ENCODE results near the gene BIN2. TPM values are rescaled to one million over a fixed set of nuclear protein-coding genes. Genes with fewer than 3 reads are reported as not detected.

BIN2 gene
- total and polyA plus RNA-seq, 2 donors (not counting 1 experiment from before 2014, with no cell fraction given) = not detected

DNA sequence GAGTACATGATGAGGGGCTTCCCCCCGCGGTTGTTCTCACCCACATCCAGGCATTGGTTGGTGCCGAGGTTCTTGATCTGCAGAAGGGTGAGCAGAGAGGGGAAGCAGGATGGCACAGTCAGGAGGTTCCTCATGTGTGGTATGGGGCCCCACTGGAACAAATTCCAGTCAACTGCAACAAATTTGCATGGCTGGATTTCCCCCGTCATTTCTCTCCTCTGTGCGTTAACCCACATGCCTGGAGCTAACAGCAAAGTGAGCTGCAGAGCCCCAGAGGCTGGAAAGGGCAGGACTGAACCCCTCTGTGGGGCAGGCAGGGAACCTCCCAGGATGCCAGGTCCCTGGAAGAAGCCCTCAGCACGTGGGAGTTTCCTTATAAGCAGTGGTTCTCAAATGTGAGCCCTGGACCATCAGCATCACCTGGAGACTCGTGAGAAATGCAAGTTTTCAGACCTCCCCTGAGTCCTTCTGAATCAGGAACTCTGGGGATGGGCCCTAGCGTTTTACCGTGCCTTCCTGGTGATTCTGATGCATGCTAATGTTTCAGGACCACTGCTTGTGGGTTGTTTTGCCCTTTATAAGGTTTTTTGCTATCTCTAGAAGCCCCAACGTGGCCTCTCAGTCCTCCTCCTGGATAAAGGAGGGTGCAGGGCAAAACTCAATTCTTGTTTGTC is 33.5 kb upstream of the BIN2 start:
- peaks cover 7% of the 10 kb centered on the region for H3K36me3 ChIP-seq (ENCODE audit: control insufficient read depth, insufficient read depth, low read length)
- no peak overlapping the region for H3K9ac ChIP-seq (ENCODE audit: insufficient read depth, low read length)
- TF ChIP-seq, protein P1, sequence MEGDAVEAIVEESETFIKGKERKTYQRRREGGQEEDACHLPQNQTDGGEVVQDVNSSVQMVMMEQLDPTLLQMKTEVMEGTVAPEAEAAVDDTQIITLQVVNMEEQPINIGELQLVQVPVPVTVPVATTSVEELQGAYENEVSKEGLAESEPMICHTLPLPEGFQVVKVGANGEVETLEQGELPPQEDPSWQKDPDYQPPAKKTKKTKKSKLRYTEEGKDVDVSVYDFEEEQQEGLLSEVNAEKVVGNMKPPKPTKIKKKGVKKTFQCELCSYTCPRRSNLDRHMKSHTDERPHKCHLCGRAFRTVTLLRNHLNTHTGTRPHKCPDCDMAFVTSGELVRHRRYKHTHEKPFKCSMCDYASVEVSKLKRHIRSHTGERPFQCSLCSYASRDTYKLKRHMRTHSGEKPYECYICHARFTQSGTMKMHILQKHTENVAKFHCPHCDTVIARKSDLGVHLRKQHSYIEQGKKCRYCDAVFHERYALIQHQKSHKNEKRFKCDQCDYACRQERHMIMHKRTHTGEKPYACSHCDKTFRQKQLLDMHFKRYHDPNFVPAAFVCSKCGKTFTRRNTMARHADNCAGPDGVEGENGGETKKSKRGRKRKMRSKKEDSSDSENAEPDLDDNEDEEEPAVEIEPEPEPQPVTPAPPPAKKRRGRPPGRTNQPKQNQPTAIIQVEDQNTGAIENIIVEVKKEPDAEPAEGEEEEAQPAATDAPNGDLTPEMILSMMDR (conservative IDR thresholded peaks at IDR 0.05 in 1 of 2, IDR thresholded peaks at IDR 0.05 in 1 of 2; ENCODE audit: low read depth in 1 of 2, low read length in 2 of 2) = no peak
- no peak for TF ChIP-seq EZH2 (IDR thresholded peaks at IDR 0.05; ENCODE audit: low read length, missing control alignments)
- DNase-seq (ENCODE audit: low read depth in 2 of 2) = no peak
- H3K4me2 ChIP-seq (ENCODE audit: extremely low read depth, insufficient read depth, low read length) = no peak overlapping the region
- no peak overlapping the region for H3K27ac ChIP-seq (ENCODE audit: insufficient read depth, low read length)
- no peaks in the 10 kb centered on the region for H3K27me3 ChIP-seq (ENCODE audit: control insufficient read depth, insufficient read depth, low read length)
- H3K9me3 ChIP-seq (ENCODE audit: control insufficient read depth, insufficient read depth, low read depth, low read length) = no peaks in the 10 kb centered on the region
- no peaks in the 10 kb centered on the region for H4K20me1 ChIP-seq (ENCODE audit: control insufficient read depth, extremely low read depth, insufficient read depth, low read length)
- no peaks in the 10 kb centered on the region for H3K4me1 ChIP-seq (ENCODE audit: control insufficient read depth, extremely low read depth, insufficient read depth, low read length)
- H3K4me3 ChIP-seq (replicated peaks in 1 of 4; ENCODE audit: control extremely low read depth in 1 of 4, insufficient read depth in 1 of 4, low read depth in 3 of 4, low read length in 4 of 4) = no peak overlapping the region
- no peak overlapping the region for H2AFZ ChIP-seq (ENCODE audit: low read length)
- H3K79me2 ChIP-seq (ENCODE audit: control insufficient read depth, insufficient read depth, low read length) = no peaks in the 10 kb centered on the region

GRCh38 chr12:51351913-51352532 is 28.0 kb upstream of the BIN2 start:
- TF ChIP-seq, protein P1 (conservative IDR thresholded peaks at IDR 0.05 in 1 of 2, IDR thresholded peaks at IDR 0.05 in 1 of 2; ENCODE audit: low read depth in 1 of 2, low read length in 2 of 2) = peak; percentile 60 to 72
- no peak for TF ChIP-seq EZH2 (IDR thresholded peaks at IDR 0.05; ENCODE audit: low read length, missing control alignments)
- Histone ChIP-seq H3K9me3 (ENCODE audit: control insufficient read depth, insufficient read depth, low read depth, low read length) (no peaks in the 10 kb centered on the region), H4K20me1 (ENCODE audit: control insufficient read depth, extremely low read depth, insufficient read depth, low read length) (no peaks in the 10 kb centered on the region), H2AFZ (ENCODE audit: low read length) (no peak overlapping the region), H3K9ac (ENCODE audit: insufficient read depth, low read length) (no peak overlapping the region), H3K36me3 (ENCODE audit: control insufficient read depth, insufficient read depth, low read length) (peaks cover 3% of the 10 kb centered on the region), H3K4me2 (ENCODE audit: extremely low read depth, insufficient read depth, low read length) (no peak overlapping the region), H3K4me1 (ENCODE audit: control insufficient read depth, extremely low read depth, insufficient read depth, low read length) (no peaks in the 10 kb centered on the region), H3K27ac (ENCODE audit: insufficient read depth, low read length) (no peak overlapping the region), H3K27me3 (ENCODE audit: control insufficient read depth, insufficient read depth, low read length) (no peaks in the 10 kb centered on the region), H3K79me2 (ENCODE audit: control insufficient read depth, insufficient read depth, low read length) (no peaks in the 10 kb centered on the region), H3K4me3 (replicated peaks in 1 of 4; ENCODE audit: control extremely low read depth in 1 of 4, insufficient read depth in 1 of 4, low read depth in 3 of 4, low read length in 4 of 4) (no peak overlapping the region)
- DNase-seq (ENCODE audit: low read depth in 2 of 2) = peak; percentile 49 to 60

DNA sequence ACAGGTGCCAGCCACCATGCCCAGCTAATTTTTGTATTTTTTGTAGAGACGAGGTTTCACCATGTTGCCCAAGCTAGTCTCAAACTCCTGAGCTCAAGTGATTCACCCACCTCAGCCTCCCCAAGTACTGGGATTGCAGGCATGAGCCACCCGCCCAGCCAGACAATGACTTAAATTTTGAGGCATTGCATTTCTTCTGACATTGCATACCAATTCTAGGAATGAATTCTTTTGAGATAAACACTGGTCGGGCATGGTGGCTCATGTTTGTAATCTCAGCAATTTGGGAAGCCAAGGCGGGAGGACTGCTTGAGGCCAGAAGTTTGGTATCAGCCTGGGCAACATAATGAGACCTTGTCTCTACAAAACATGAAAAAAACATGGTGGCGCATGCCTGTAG is 25.1 kb upstream of the BIN2 start:
- H3K4me1 ChIP-seq (ENCODE audit: control insufficient read depth, extremely low read depth, insufficient read depth, low read length) = no peaks in the 10 kb centered on the region
- peak in 1 of 2 donors; percentile 80 for DNase-seq (ENCODE audit: low read depth in 2 of 2)
- TF ChIP-seq, protein P1 (conservative IDR thresholded peaks at IDR 0.05 in 1 of 2, IDR thresholded peaks at IDR 0.05 in 1 of 2; ENCODE audit: low read depth in 1 of 2, low read length in 2 of 2) = no peak
- no peak for TF ChIP-seq EZH2 (IDR thresholded peaks at IDR 0.05; ENCODE audit: low read length, missing control alignments)
- H3K4me3 ChIP-seq (replicated peaks in 1 of 4; ENCODE audit: control extremely low read depth in 1 of 4, insufficient read depth in 1 of 4, low read depth in 3 of 4, low read length in 4 of 4) = no peak overlapping the region
- no peaks in the 10 kb centered on the region for H3K27me3 ChIP-seq (ENCODE audit: control insufficient read depth, insufficient read depth, low read length)
- H4K20me1 ChIP-seq (ENCODE audit: control insufficient read depth, extremely low read depth, insufficient read depth, low read length) = no peaks in the 10 kb centered on the region
- H3K79me2 ChIP-seq (ENCODE audit: control insufficient read depth, insufficient read depth, low read length) = no peaks in the 10 kb centered on the region
- H3K9me3 ChIP-seq (ENCODE audit: control insufficient read depth, insufficient read depth, low read depth, low read length) = no peaks in the 10 kb centered on the region
- no peak overlapping the region for H3K4me2 ChIP-seq (ENCODE audit: extremely low read depth, insufficient read depth, low read length)
- peaks cover 2% of the 10 kb centered on the region for H3K36me3 ChIP-seq (ENCODE audit: control insufficient read depth, insufficient read depth, low read length)
- H2AFZ ChIP-seq (ENCODE audit: low read length) = no peak overlapping the region
- H3K9ac ChIP-seq (ENCODE audit: insufficient read depth, low read length) = no peak overlapping the region
- H3K27ac ChIP-seq (ENCODE audit: insufficient read depth, low read length) = no peak overlapping the region
